ENCODE measurements around the gene CDCA5.

DNA sequence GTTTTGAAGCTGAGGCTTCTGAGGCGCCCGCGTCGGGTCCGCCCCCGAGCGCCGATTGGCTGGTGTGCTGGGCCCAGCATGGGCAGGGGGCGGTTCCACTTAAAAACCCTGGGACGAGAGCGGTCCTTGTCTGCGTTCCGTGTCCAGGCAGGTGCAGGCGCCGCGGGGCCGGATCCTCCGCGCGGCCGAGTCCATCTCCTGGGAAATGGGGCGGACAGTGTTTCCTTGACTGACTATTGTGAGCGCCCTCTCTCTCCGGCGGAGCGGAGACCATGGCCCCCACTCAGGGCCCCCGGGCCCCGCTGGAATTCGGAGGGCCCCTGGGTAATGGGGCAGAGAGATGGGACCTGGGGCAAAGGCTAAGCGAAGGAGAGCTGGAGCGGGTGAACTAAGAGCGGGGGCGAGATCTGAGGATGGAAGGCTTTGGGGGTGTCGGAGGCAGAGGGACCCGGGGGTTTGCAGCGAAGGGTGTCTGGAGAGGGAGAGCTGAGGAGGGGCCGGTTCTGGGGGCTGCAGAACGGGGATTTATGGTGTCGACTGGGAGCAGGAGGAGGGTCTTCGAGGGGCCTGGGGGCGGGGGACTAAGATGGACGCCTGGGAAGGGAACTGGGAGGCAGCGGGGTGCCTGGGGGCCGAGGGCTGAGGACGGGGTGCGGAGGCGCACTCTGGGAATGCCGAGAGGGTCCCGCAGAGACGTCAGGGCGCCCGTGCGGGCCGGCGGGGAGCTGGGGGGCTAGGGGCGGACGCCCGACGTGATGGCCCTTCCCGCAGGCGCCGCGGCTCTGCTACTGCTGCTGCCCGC lies 28.1 kb upstream of the CDCA5 start, which contains the start of gene TM7SF2:
- TF ChIP-seq EZH2 (IDR thresholded peaks at IDR 0.05) = no peak
- peak; percentile 98 for TF ChIP-seq POLR2AphosphoS5 (IDR thresholded peaks at IDR 0.05; ENCODE audit: borderline replicate concordance, low read depth, low read length)
